ENCODE measurements around the gene GALK1. TPM values are rescaled to one million over a fixed set of nuclear protein-coding genes. Genes with fewer than 3 reads are reported as not detected.

The GALK1 gene
- total and polyA plus RNA-seq, 9 of the 15 experiments (the other 6 are each of a cell fraction or from before 2014, with no cell fraction given), result 0.45 to 51.6 (median 17.4) TPM

GRCh38 chr17:75776386-75777295, 11.6 kb upstream of the GALK1 start (continued):
- peak; percentile 32 to 77; a peak in 2 of 4 replicates for TF ChIP-seq TEAD1 (CRISPR knock-in tag; IDR thresholded peaks at IDR 0.05)
- TF ChIP-seq SMAD3 (CRISPR knock-in tag; conservative IDR thresholded peaks at IDR 0.05), result peak; percentile 91
- peak; percentile 32; the same call in 1 of the 2 replicates for TF ChIP-seq ZBTB33 (CRISPR knock-in tag; IDR thresholded peaks at IDR 0.05)
- no peak for TF ChIP-seq NR3C1 (CRISPR knock-in tag; IDR thresholded peaks at IDR 0.05)
- no peak for TF ChIP-seq CUX1 (CRISPR knock-in tag; IDR thresholded peaks at IDR 0.05)
- TF ChIP-seq LEF1 (IDR thresholded peaks at IDR 0.05), result peak; percentile 13; the same call in 1 of the 2 replicates
- no peak for TF ChIP-seq TAF15 (IDR thresholded peaks at IDR 0.05; ENCODE audit: low read depth, low read length)
- TF ChIP-seq NR2C1 (IDR thresholded peaks at IDR 0.05), result no peak
- TF ChIP-seq NR2C1 (tag; IDR thresholded peaks at IDR 0.05), result peak; percentile 38; the same call in 1 of the 2 replicates
- no peak for TF ChIP-seq ETS2 (tag; IDR thresholded peaks at IDR 0.05; ENCODE audit: borderline replicate concordance, poor library complexity, severe bottlenecking)
- no peak for TF ChIP-seq KLF16 (IDR thresholded peaks at IDR 0.05)
- TF ChIP-seq ZBTB17 (CRISPR knock-in tag; IDR thresholded peaks at IDR 0.05), result peak; percentile 88
- TF ChIP-seq THRB (CRISPR knock-in tag; conservative IDR thresholded peaks at IDR 0.05), result peak; percentile 44
- TF ChIP-seq RAD51 (IDR thresholded peaks at IDR 0.05; ENCODE audit: borderline replicate concordance, low read depth), result no peak
- no peak for TF ChIP-seq ZNF184 (CRISPR knock-in tag; IDR thresholded peaks at IDR 0.05)
- peak; percentile 89 for TF ChIP-seq POLR2B (IDR thresholded peaks at IDR 0.05; ENCODE audit: low read depth, partially characterized antibody)
- TF ChIP-seq MAX (CRISPR knock-in tag; IDR thresholded peaks at IDR 0.05), result no peak
- TF ChIP-seq FOS (IDR thresholded peaks at IDR 0.05; ENCODE audit: extremely low read depth, insufficient read length), result no peak
- no peak for TF ChIP-seq BDP1 (IDR thresholded peaks at IDR 0.05; ENCODE audit: insufficient read depth, insufficient read length)
- no peak for TF ChIP-seq PYGO2 (tag; IDR thresholded peaks at IDR 0.05)

All from K562 (cell line).